ENCODE results near the gene SGK1.

- no peak for TF ChIP-seq CTCF (IDR thresholded peaks at IDR 0.05 in 8 of 11, conservative IDR thresholded peaks at IDR 0.05 in 3 of 11)
- no peak for TF ChIP-seq POLR2AphosphoS5 (IDR thresholded peaks at IDR 0.05)
Measured at GRCh38 chr6:134291156-134291555, 26.8 kb downstream of the SGK1 start.
